Body of pancreas (tissue), 4 donors: ENCODE data around the gene SCO2. TPM values are rescaled to one million over a fixed set of nuclear protein-coding genes. Genes with fewer than 3 reads are reported as not detected.

Experiments used
- ATAC-seq: fragments of 150-250 bp; one replicate; pipeline ENCODE4 v1.9.1; 2016
- DNase-seq, 4 donors: peaks; one replicate each; pipeline ENCODE4 v3.0.0-alpha.2; 2019
- H3K27ac ChIP-seq, 4 donors: fragments of 200-600 bp; sonication (generic); 1 replicate in 3 of 4; 2 replicates in 1 of 4; pipeline versions ENCODE4 v1.5.1 to v1.6.1; 2016 to 2019; ENCODE audit warnings: mild to moderate bottlenecking in 1 of 4, mixed read lengths in 1 of 4, moderate library complexity in 1 of 4
- H3K27me3 ChIP-seq, 2 donors: fragments of 200-600 bp; sonication (generic); one replicate each; pipeline ENCODE4 v1.6.0; 2016; ENCODE audit warnings: mild to moderate bottlenecking in 1 of 2
- H3K36me3 ChIP-seq, 2 donors: fragments of 200-600 bp; sonication (generic); replicated peaks in 1 of 2; 2 replicates each; pipeline ENCODE4 v1.5.1; 2016; ENCODE audit warnings: low read depth in 2 of 2; ENCODE audit not compliant: insufficient read depth in 1 of 2
- H3K4me1 ChIP-seq: fragments of 200-600 bp; sonication (generic); one replicate; pipeline ENCODE4 v1.6.0; 2016
- H3K4me3 ChIP-seq, 2 donors: fragments of 200-600 bp; sonication (generic); 1 replicate in 1 of 2; 2 replicates in 1 of 2; pipeline ENCODE4 v1.5.1; 2016 to 2019
- H3K9me3 ChIP-seq, 3 donors: fragments of 200-600 bp; sonication (generic); 1 replicate in 2 of 3; 2 replicates in 1 of 3; pipeline ENCODE4 v1.5.1; 2016
- POLR2A ChIP-seq, 3 donors: fragments of 450-650 bp; IDR thresholded peaks; one replicate each; pipeline ENCODE4 v1.6.1; 2016; ENCODE audit warnings: antibody characterized with exemption in 3 of 3, mild to moderate bottlenecking in 2 of 3
- WGBS, 2 donors: methylation state at CpG; one replicate each; pipeline ENCODE4 v1.1.5; 2017; 5-methylcytosine and 5-hydroxymethylcytosine counted together
- intact Hi-C: fragments of 100-400 bp; cut with DNase I; formaldehyde crosslinking; loops from one replicate; pipeline ENCODE4 v1.15.1; 2023
- total RNA-seq, 2 donors: library from RNA; depleted of rRNA; stranded (reverse); fragments of >200 nt; gene quantifications; one replicate each; pipeline ENCODE4 v1.1.0, GENCODE V29; 2016
- TF ChIP-seq, protein P1 (sequence below), 7 experiments: fragments of 450-650 bp in 4 of 7; fragments of 200-600 bp in 3 of 7; sonication (generic) in 3 of 7; IDR thresholded peaks; one replicate each; pipeline ENCODE4 v1.5.1; 2016 to 2019; ENCODE audit warnings: antibody characterized with exemption in 7 of 7

The SCO2 gene
- total RNA-seq, 2 donors from 2014 or later = 1.6 TPM; not detected in 1

- WGBS, 2 donors = 2 to 5% methylated on average over 16 to 53 of the region's 56 CpGs
- H3K4me3 ChIP-seq = peak overlapping the region in 1 of 2 donors; percentile 17
- H3K36me3 ChIP-seq = no peaks in the 10 kb centered on the region
- H3K27me3 ChIP-seq = peaks cover 0 to 21% of the 10 kb centered on the region in 2 donors
- intact Hi-C loops = no loop called here
- peak overlapping the region; percentile 70 to 90 (median 82) for H3K27ac ChIP-seq
- peak; percentile 65 for ATAC-seq
- H3K4me1 ChIP-seq = peaks cover 42% of the 10 kb centered on the region
- TF ChIP-seq, protein P1, sequence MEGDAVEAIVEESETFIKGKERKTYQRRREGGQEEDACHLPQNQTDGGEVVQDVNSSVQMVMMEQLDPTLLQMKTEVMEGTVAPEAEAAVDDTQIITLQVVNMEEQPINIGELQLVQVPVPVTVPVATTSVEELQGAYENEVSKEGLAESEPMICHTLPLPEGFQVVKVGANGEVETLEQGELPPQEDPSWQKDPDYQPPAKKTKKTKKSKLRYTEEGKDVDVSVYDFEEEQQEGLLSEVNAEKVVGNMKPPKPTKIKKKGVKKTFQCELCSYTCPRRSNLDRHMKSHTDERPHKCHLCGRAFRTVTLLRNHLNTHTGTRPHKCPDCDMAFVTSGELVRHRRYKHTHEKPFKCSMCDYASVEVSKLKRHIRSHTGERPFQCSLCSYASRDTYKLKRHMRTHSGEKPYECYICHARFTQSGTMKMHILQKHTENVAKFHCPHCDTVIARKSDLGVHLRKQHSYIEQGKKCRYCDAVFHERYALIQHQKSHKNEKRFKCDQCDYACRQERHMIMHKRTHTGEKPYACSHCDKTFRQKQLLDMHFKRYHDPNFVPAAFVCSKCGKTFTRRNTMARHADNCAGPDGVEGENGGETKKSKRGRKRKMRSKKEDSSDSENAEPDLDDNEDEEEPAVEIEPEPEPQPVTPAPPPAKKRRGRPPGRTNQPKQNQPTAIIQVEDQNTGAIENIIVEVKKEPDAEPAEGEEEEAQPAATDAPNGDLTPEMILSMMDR (IDR thresholded peaks at IDR 0.05) = no peak
- peak in 2 of 3 donors; percentile 39 to 48 for TF ChIP-seq POLR2A (IDR thresholded peaks at IDR 0.05)
- H3K9me3 ChIP-seq = no peaks in the 10 kb centered on the region
- peak; percentile 73 to 83 (median 82) for DNase-seq
Observed at GRCh38 chr22:50531962-50532674, 6.7 kb upstream of the SCO2 start.

DNA sequence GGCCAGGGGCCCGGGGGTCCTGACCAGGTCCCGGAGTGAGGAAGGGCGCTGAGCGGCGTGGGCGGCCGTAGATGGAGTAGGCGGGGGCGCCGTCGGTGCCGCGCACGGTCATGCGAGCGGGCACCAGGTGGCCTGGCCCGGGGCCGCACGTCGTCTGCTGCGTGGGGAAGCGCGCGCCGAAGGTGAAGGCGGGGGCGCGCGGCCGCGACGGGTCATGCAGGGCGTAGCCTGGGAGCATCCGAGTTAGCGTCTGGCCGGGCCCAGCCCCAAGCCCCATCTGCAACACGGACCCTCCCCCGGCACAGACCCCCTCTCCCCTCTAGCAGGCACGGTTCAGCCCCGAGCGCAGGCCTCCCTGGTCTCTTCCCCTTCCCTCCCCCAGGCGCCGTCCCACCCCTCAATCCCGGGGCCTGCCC lies 6.2 kb upstream of the SCO2 start:
- ATAC-seq (peak; percentile 31), DNase-seq (peak in 3 of 4 donors; percentile 50 to 58 (median 50))
- peak overlapping the region; percentile 70 to 90 (median 82) for H3K27ac ChIP-seq
- H3K27me3 ChIP-seq = peaks cover 0 to 21% of the 10 kb centered on the region in 2 donors
- intact Hi-C loops = no loop called here
- TF ChIP-seq, protein P1 (IDR thresholded peaks at IDR 0.05) = no peak
- peak in 1 of 3 donors; percentile 11 for TF ChIP-seq POLR2A (IDR thresholded peaks at IDR 0.05)
- H3K4me3 ChIP-seq = peak overlapping the region in 1 of 2 donors; percentile 17
- H3K4me1 ChIP-seq = peaks cover 48% of the 10 kb centered on the region
- 2 to 7% methylated on average over 3 to 37 of the region's 44 CpGs for WGBS, 2 donors
- no peaks in the 10 kb centered on the region for H3K36me3 ChIP-seq
- H3K9me3 ChIP-seq = no peaks in the 10 kb centered on the region

DNA sequence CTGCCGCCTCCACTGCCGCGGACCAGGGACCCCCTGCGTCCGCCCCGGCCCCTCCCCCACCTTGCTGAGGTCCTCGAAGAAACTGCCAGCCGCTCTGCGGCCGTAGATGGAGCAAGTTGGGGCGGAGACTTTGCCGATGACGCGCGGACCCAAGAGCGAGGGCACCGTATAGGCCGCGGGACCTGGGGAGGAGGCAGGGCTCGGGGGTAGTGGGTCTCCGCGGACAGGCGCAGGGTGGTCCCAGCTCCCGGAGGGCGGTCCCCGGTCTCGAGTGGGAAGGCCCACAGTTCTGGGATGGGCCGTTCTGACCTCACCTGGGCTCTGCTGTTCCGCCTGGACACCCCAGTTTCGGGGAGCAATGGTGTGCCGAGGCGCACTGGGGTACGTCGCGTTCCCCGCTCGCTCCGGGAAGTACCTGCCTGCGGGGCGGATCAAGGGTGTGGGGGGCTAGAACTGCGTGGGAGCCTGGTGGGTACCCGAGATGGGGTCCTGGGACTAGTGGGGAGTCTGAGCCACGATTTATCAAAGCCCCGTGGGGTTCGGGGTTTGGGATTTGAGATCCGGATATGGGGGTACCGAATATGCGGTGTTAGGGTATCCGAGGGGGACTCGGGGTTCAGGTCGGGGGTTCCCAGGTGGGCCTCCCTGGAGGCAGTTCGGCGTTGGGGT lies 5.6 kb upstream of the SCO2 start:
- 3 to 7% methylated on average over 22 to 52 of the region's 53 CpGs for WGBS, 2 donors
- Histone ChIP-seq H3K4me3 (no peak overlapping the region), H3K27me3 (peaks cover 0 to 21% of the 10 kb centered on the region in 2 donors), H3K36me3 (no peaks in the 10 kb centered on the region), H3K9me3 (no peaks in the 10 kb centered on the region), H3K27ac (peak overlapping the region; percentile 70 to 90 (median 82)), H3K4me1 (peaks cover 53% of the 10 kb centered on the region)
- DNase-seq = peak; percentile 72 to 86 (median 80)
- ATAC-seq = peak; percentile 45
- intact Hi-C loops = no loop called here
- TF ChIP-seq, protein P1 (IDR thresholded peaks at IDR 0.05) = no peak
- TF ChIP-seq POLR2A (IDR thresholded peaks at IDR 0.05) = peak in 2 of 3 donors; percentile 50 to 77

DNA sequence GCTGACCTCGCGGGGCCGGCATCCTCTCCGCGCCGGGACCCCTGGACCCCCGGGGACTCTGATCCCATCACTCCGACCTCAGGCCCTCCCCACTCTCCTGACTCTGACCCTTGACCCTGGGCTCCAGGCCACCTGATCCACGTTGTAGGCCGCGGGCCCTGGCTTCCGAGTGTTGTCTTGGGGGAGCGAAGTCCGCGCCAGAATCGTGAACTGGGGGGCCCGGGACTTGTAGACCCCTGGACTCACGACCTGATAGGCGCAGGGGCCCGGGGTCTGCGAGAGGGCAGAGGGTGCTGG lies 5.1 kb upstream of the SCO2 start:
- WGBS, 2 donors = 4% methylated on average over 21 of the region's 21 CpGs; no CpG with 5 or more reads in 1 of the 2 donors
- Histone ChIP-seq H3K36me3 (no peaks in the 10 kb centered on the region), H3K9me3 (no peaks in the 10 kb centered on the region), H3K4me3 (no peak overlapping the region), H3K27me3 (peaks cover 0 to 21% of the 10 kb centered on the region in 2 donors), H3K27ac (peak overlapping the region; percentile 70 to 90 (median 82)), H3K4me1 (peaks cover 54% of the 10 kb centered on the region)
- TF ChIP-seq, protein P1 (IDR thresholded peaks at IDR 0.05) = no peak
- peak in 1 of 3 donors; percentile 19 for TF ChIP-seq POLR2A (IDR thresholded peaks at IDR 0.05)
- peak in 1 of 4 donors; percentile 43 for DNase-seq
- ATAC-seq = no peak
- intact Hi-C loops = no loop called here
